GM13977 (cell line): ENCODE measurements around the gene BBS12.

Experiments
- DNase-seq: peaks from one replicate; pipeline ENCODE4 v3.0.0; 2012; ENCODE audit warnings: low spot score
- CTCF ChIP-seq: IDR thresholded peaks from 2 replicates; pipeline ENCODE4 v1.5.1; 2012; ENCODE audit warnings: mild to moderate bottlenecking, control low read depth; ENCODE audit not compliant: insufficient read depth; ENCODE audit errors: extremely low read depth, missing control alignments
- in situ Hi-C: fragments of 300-500 bp; cut with MboI; formaldehyde crosslinking; loops from one replicate; pipeline ENCODE4 v1.12.0; 2022; ENCODE audit warnings: low sequenced_read_pairs, low pct_unique_long_range_greater_than_20kb, mixed read lengths, inconsistent platforms; ENCODE audit not compliant: unreplicated experiment

Gene BBS12

GRCh38 chr4:122732329-122733026 is at the start of gene BBS12:
Gene BBS12, plus strand, starts transcription at chr4:122732704. Its CDS starts 9,189 bp downstream, at chr4:122741893.
- in situ Hi-C loops: no loop called here
- TF ChIP-seq CTCF: peak; percentile 56
- peak; percentile 95 for DNase-seq

GRCh38 chr4:122686691-122687090 is 45.8 kb upstream of the BBS12 start:
- in situ Hi-C loops: no loop called here
- TF ChIP-seq CTCF: no peak
- no peak for DNase-seq

GRCh38 chr4:122687531-122688061 is 44.9 kb upstream of the BBS12 start:
- TF ChIP-seq CTCF: no peak
- in situ Hi-C loops: no loop called here
- DNase-seq: no peak

- in situ Hi-C loops: no loop called here
- TF ChIP-seq CTCF: no peak
- no peak for DNase-seq
Measured at GRCh38 chr4:122688529-122689140, 43.9 kb upstream of the BBS12 start.

GRCh38 chr4:122689972-122690371 is 42.5 kb upstream of the BBS12 start:
- peak; percentile 45 for DNase-seq
- no peak for TF ChIP-seq CTCF

GRCh38 chr4:122691988-122692387 is 40.5 kb upstream of the BBS12 start:
- TF ChIP-seq CTCF: no peak
- in situ Hi-C loops: no loop called here
- no peak for DNase-seq

More at GRCh38 chr4:122689972-122690371, 42.5 kb upstream of the BBS12 start:
- in situ Hi-C loops: no loop called here
